Rectal smooth muscle tissue (tissue), 1 donor: ENCODE data around the gene NPAS3.

ENCODE experiments used
- H3K27ac ChIP-seq: one replicate; pipeline ENCODE4 v1.7.0; 2013; ENCODE audit warnings: low read depth, low read length, inconsistent platforms
- H3K27me3 ChIP-seq: one replicate; pipeline ENCODE4 v1.7.0; 2013; ENCODE audit warnings: low read length; ENCODE audit not compliant: control insufficient read depth, insufficient read depth
- H3K36me3 ChIP-seq: one replicate; pipeline ENCODE4 v1.7.0; 2013; ENCODE audit warnings: low read length; ENCODE audit not compliant: control insufficient read depth, insufficient read depth
- H3K4me1 ChIP-seq: one replicate; pipeline ENCODE4 v1.7.0; 2013; ENCODE audit warnings: low read length; ENCODE audit not compliant: control insufficient read depth, insufficient read depth
- H3K4me3 ChIP-seq: one replicate; pipeline ENCODE4 v1.7.0; 2013; ENCODE audit warnings: low read length
- H3K9ac ChIP-seq: one replicate; pipeline ENCODE4 v1.7.0; 2013; ENCODE audit warnings: low read length

NPAS3 gene

DNA sequence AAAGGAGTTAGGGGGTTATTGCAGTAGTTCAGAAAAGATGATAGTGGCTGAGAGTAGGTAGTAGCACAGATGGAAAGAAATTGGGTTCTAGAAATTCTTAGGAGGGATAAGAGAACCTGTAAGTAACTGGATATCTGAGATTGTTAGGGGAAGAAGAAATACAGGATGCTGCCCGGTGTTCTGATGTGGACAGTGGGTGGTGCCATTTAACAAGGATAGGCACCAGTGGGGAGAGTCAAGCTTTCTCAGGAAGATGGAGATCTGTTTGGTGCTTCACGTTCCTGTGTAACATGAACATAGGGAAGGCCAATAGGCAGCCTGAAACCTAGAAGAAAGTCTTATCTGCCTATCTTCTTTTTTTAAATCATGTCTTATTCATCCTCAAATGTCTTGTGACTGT, 245.9 kb downstream of the NPAS3 start:
- Histone ChIP-seq H3K4me3 (no peak overlapping the region), H3K27me3 (no peaks in the 10 kb centered on the region), H3K36me3 (no peaks in the 10 kb centered on the region), H3K27ac (no peak overlapping the region), H3K9ac (no peak overlapping the region), H3K4me1 (no peaks in the 10 kb centered on the region)

DNA sequence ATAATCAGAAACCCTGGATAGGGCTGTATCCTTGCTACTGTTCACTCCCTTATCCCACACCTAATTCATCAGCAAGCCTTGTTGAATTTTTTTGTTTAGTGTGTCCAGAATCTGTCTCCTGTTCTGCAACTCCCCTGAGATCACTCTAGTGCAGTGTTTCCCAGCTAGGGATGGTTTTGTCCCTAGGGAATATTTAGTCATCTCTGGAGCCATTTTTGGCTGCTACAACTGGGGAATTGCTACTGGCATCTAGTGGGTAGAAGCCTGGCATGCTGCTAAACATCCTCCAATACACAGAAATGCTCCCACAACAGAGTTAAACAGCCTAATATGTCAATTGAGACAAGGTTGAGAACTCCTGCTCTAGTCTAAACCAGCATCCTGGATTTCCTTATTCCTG, 248.0 kb downstream of the NPAS3 start:
- H3K27ac ChIP-seq = no peak overlapping the region
- no peaks in the 10 kb centered on the region for H3K36me3 ChIP-seq

DNA sequence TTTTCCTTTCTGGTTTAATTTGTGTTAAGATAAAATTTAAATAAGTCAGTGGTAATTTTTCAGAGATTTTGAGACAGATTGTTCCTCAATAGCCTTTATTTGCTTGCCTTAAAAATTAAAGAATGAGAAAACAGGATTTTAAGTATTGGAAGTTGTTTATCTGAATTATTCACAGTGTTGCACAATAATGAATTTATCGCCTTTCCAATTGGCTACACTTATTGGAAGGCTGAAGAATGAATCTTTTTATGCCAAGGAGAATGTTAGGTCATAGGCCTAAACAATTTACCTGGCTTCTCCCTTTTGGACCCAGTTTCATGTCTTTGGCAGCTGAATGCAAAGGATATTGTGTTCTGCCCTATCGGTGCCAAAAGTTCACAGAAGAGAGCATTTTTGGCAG, 250.2 kb downstream of the NPAS3 start:
- no peak overlapping the region for H3K27ac ChIP-seq
- H3K4me1 ChIP-seq = no peaks in the 10 kb centered on the region
- H3K36me3 ChIP-seq = no peaks in the 10 kb centered on the region
- no peaks in the 10 kb centered on the region for H3K27me3 ChIP-seq
- no peak overlapping the region for H3K9ac ChIP-seq
- no peak overlapping the region for H3K4me3 ChIP-seq

More for the DNA sequence above, 248.0 kb downstream of the NPAS3 start:
- no peak overlapping the region for H3K9ac ChIP-seq
- no peaks in the 10 kb centered on the region for H3K27me3 ChIP-seq
- H3K4me1 ChIP-seq = no peaks in the 10 kb centered on the region
- H3K4me3 ChIP-seq = no peak overlapping the region

DNA sequence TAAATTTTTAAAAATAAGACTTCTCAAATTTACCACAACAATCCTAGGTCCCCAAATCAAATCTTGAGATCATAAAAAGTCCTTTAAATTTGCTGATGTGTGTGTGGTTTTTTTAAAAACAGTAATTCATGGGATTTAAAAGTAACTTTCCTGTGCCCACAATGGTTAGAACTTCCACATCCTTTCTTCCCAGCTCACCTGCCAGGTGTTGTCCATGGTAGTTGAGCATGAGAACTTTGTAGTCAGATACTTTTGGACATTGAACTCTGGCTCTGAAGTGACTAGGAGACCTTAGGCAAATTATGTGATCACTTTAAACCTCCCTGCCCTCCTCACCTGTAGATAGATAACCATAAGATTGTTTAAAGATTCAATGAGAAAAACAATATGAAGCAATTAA, 253.2 kb downstream of the NPAS3 start:
- no peak overlapping the region for H3K27ac ChIP-seq
- H3K4me1 ChIP-seq = no peaks in the 10 kb centered on the region

DNA sequence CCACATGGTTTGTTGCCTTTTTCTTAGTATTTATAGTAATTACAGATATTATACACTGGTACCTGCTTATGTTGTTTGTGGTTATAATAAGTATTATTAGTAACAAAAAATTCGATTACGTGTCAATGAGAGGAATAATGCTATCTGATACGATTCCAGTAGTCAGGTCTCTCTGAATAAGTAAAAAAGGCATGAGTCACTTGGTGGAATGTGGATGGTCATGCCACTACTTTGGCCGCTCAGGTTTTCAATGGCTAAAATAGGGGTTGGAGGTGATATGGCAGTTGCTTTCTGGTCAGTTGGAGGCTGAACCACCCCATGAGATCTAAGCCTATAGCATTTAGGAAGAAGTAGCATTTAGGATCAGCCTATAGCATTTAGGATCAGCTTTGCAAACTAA, 255.9 kb downstream of the NPAS3 start:
- no peaks in the 10 kb centered on the region for H3K4me1 ChIP-seq
- no peak overlapping the region for H3K9ac ChIP-seq
- no peak overlapping the region for H3K4me3 ChIP-seq
- H3K36me3 ChIP-seq = no peaks in the 10 kb centered on the region
- H3K27ac ChIP-seq = no peak overlapping the region
- no peaks in the 10 kb centered on the region for H3K27me3 ChIP-seq

More for the DNA sequence above, 253.2 kb downstream of the NPAS3 start:
- Histone ChIP-seq H3K36me3 (no peaks in the 10 kb centered on the region), H3K9ac (no peak overlapping the region), H3K27me3 (no peaks in the 10 kb centered on the region), H3K4me3 (no peak overlapping the region)

DNA sequence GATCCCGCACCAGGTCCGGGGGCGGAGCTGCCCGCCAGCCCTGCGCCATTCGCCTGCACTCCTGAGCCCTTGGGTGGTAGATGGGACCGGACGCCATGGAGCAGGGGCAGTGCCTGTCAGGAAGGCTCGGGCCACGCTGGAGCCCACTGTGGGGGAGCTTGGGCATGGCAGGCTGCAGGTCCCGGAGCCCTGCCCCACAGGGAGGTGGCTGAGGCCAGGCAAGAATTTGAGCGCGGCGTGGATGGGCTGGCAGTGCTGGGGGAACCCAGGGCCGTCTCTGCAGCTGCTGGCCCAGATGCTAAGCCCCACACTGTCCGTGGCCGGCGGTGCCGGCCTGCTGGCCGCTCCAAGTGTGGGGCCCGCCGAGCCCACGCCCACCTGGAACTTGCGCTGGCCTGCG, 260.0 kb downstream of the NPAS3 start:
- H3K4me1 ChIP-seq = no peaks in the 10 kb centered on the region
- H3K4me3 ChIP-seq = no peak overlapping the region
- no peaks in the 10 kb centered on the region for H3K36me3 ChIP-seq
- no peak overlapping the region for H3K27ac ChIP-seq
- no peak overlapping the region for H3K9ac ChIP-seq
- H3K27me3 ChIP-seq = no peaks in the 10 kb centered on the region

DNA sequence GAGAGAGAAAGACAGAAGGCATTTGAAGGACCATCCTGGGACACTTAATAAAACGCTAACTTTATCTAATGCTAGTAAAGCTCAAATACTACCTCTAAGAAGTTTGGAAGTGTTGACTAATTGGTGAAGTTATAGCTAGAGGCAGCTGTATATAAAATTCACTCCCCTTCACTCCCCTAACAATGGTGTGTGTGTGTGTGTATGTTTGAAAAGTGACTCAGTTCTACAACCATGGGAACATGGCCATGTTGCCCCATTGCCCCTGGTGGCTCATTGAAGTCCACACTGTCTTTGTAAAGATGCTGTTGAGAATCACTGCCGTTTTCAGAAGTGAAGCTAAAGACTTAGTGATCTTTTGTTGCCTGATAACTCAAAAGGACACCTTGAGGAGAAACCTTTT, 262.4 kb downstream of the NPAS3 start:
- no peak overlapping the region for H3K4me3 ChIP-seq
- no peak overlapping the region for H3K9ac ChIP-seq
- no peaks in the 10 kb centered on the region for H3K4me1 ChIP-seq
- no peaks in the 10 kb centered on the region for H3K27me3 ChIP-seq
- H3K27ac ChIP-seq = no peak overlapping the region
- no peaks in the 10 kb centered on the region for H3K36me3 ChIP-seq

DNA sequence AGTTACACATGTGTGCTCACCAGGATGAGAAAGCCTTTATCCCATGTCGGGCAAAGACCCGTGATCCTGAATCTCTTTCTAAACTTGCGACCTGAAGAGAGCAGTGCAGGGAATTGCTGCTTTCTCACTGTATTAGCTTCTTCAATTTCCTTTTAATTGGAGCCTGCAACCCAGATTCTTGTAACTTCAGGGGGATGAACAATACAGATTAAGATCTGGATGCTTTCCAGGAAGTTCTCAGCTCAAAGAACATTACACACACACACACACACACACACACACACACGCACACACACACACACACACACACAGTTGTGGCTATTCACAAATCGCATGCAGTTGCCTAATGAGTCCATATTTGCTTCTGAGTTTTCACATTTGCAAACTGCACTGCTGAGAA, 268.3 kb downstream of the NPAS3 start:
- no peaks in the 10 kb centered on the region for H3K27me3 ChIP-seq
- H3K4me3 ChIP-seq = no peak overlapping the region
- no peaks in the 10 kb centered on the region for H3K4me1 ChIP-seq
- no peaks in the 10 kb centered on the region for H3K36me3 ChIP-seq
- no peak overlapping the region for H3K27ac ChIP-seq
- no peak overlapping the region for H3K9ac ChIP-seq

DNA sequence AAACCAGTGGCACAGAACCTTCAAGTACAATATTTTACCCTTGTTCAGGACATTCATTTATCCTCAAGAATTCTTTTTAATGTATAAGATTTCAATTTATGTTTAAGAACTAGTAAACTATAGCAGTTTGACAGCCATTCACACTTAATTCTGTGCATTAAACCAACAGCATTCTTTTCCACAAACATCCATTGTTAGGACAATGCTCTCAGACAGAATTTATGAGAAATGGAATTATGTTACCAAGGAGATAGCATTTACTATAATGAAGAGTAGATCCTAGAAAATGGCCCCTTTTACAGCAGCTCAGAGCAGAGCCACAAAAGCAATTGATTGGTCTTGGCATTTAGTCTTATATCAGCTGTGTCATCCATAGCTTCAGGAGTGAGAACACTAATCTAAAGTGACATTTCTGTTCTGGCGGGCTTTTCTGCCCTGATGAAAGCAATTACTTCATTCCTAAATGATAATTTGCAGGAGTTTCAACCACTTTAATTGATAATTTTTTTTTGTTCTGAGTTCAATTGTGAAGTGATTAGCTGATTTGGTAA, 268.9 kb downstream of the NPAS3 start:
- no peak overlapping the region for H3K9ac ChIP-seq
- H3K4me1 ChIP-seq = no peaks in the 10 kb centered on the region
- no peak overlapping the region for H3K27ac ChIP-seq
- no peaks in the 10 kb centered on the region for H3K36me3 ChIP-seq
- no peak overlapping the region for H3K4me3 ChIP-seq
- H3K27me3 ChIP-seq = no peaks in the 10 kb centered on the region

DNA sequence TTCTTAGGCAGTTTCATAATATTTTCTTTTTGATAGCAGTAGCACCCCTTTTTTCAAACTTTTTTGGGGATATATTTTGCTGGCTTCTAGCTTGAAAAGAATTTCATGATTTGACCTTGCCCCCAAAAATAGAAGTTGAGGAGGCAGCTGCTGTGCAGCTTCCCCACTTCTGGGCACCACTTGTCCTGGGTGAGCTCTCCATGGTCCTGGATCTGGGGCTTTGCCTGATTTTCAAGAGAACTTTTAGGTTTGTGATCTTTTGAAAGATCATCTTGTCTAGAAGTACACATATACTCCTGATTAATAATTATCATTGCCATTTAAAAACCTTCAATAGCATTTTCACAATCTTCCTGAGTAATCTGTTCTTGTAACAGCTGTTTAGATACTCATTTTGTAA, 271.6 kb downstream of the NPAS3 start:
- Histone ChIP-seq H3K36me3 (no peaks in the 10 kb centered on the region), H3K27me3 (no peaks in the 10 kb centered on the region), H3K27ac (no peak overlapping the region), H3K4me3 (no peak overlapping the region), H3K4me1 (no peaks in the 10 kb centered on the region), H3K9ac (no peak overlapping the region)

DNA sequence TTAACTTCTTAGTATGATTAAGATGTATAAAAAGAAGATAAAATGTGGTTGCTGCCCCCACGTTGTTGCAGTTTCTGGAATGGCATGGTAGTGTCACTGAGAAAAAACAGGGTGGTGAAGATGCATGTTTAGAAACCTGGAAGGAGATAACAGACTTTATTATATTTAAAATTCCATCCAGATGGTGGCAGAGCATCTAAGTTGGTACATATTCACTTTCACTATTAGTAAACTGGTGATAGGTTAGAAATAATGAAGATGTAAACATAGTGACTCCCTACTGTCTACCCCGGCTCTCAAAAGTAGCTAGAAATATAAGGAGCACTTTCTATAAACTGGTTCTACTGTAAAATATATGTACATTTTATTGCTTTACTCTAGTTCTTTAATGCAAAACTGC, 279.3 kb downstream of the NPAS3 start:
- Histone ChIP-seq H3K27me3 (no peaks in the 10 kb centered on the region), H3K9ac (no peak overlapping the region), H3K4me3 (no peak overlapping the region), H3K27ac (no peak overlapping the region), H3K4me1 (no peaks in the 10 kb centered on the region), H3K36me3 (no peaks in the 10 kb centered on the region)

DNA sequence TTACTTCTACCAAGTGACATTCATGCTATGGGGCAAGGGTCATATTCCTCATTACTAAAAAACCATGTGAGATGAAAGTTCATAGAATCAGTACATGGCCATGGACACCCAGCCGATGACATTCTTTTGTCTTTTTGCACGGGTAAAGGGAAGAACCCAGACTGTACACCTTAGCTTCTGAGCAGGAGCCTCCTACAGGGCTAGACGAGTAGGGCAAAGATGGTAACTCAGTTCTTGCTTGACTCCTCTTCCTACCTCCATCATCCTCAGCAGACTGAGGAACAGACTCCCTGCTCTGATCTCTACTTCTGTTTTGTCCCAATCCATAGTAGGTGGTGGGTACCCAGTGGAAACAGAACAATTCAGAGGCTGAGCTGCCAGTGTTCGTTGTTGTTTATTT, 281.3 kb downstream of the NPAS3 start:
- Histone ChIP-seq H3K36me3 (no peaks in the 10 kb centered on the region), H3K9ac (no peak overlapping the region), H3K27ac (no peak overlapping the region), H3K4me1 (no peaks in the 10 kb centered on the region), H3K4me3 (no peak overlapping the region), H3K27me3 (no peaks in the 10 kb centered on the region)

DNA sequence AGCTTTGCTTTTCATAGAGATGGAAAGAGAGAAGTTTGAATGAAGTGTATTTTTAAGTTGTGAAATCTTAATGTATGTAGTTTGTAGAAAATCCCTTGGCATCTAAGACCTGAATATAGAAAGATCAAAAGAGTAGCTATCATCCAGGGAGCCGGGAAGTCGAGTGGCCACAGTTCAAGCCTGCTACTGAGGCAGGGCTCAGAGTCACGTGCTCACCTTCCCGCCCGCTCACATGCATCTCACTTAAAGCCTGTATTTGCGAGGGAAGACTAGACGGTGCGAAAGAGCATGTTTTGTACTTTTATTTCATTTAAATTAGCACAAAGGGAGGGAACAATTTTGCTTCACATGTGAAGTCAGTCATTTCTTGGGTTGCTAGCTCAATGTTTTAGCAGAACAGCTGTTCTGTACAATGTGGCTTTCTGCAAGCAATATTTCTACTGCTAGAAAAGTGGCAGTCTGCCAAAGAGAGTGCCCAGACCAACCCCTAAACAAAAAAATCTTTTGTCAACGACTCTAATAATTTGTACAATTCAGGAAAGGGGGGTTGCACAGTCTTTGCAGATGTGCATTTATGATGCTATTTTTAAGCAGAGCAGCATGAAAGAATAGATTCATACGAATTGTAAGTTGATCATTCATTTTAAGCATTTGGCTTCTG, 290.7 kb downstream of the NPAS3 start:
- no peak overlapping the region for H3K9ac ChIP-seq
- no peaks in the 10 kb centered on the region for H3K36me3 ChIP-seq
- H3K27me3 ChIP-seq = no peaks in the 10 kb centered on the region
- no peak overlapping the region for H3K4me3 ChIP-seq
- H3K27ac ChIP-seq = no peak overlapping the region
- peaks cover 3% of the 10 kb centered on the region for H3K4me1 ChIP-seq
